IPS DF 4.7 (cell line): ENCODE measurements around the gene AAMDC.
"Not testable (repeated sequence)": the region's sequence is repeated elsewhere in the genome, so short reads cannot be mapped to it uniquely, and the experiment has no call there.

Experiments used
- DNase-seq: peaks from one replicate; pipeline ENCODE4 v3.0.0-alpha.2; 2013; ENCODE audit warnings: low spot score; ENCODE audit errors: extremely low read depth

The AAMDC gene

GRCh38 chr11:77819921-77820564, 901 bp upstream of the AAMDC start:
- DNase-seq, result peak; percentile 30

GRCh38 chr11:77821349-77821851, 456 bp downstream of the AAMDC start:
- DNase-seq, result no peak

- not testable (repeated sequence) for DNase-seq
These were observed 1.2 kb downstream of the AAMDC start for GRCh38 chr11:77822126-77822525.

- no peak for DNase-seq
These were observed 2.8 kb downstream of the AAMDC start for GRCh38 chr11:77823775-77824174.

GRCh38 chr11:77828926-77829325, 8.0 kb downstream of the AAMDC start:
- no peak for DNase-seq

- DNase-seq, result no peak
These were observed 12.4 kb downstream of the AAMDC start for GRCh38 chr11:77833302-77833701.

GRCh38 chr11:77842441-77843121, 21.6 kb downstream of the AAMDC start:
- DNase-seq, result no peak

- not testable (repeated sequence) for DNase-seq
These were observed 22.8 kb downstream of the AAMDC start for GRCh38 chr11:77843700-77844099.

- DNase-seq, result no peak
These were observed 30.6 kb downstream of the AAMDC start for GRCh38 chr11:77851503-77851902.

- DNase-seq, result no peak
These were observed 33.9 kb downstream of the AAMDC start for GRCh38 chr11:77854838-77855237.

GRCh38 chr11:77857906-77858457, 37.0 kb downstream of the AAMDC start:
- not testable (repeated sequence) for DNase-seq

GRCh38 chr11:77861444-77861843, 40.5 kb downstream of the AAMDC start:
- not testable (repeated sequence) for DNase-seq

- DNase-seq, result no peak
These were observed 44.9 kb downstream of the AAMDC start for GRCh38 chr11:77865805-77866204.

GRCh38 chr11:77866336-77866735, 45.4 kb downstream of the AAMDC start:
- no peak for DNase-seq

- no peak for DNase-seq
These were observed 47.8 kb downstream of the AAMDC start for GRCh38 chr11:77868744-77869143.

- DNase-seq, result no peak
These were observed 50.9 kb downstream of the AAMDC start for GRCh38 chr11:77871855-77872254.

- no peak for DNase-seq
These were observed 52.4 kb downstream of the AAMDC start for GRCh38 chr11:77873345-77873744.

GRCh38 chr11:77874206-77874605, 53.3 kb downstream of the AAMDC start:
- DNase-seq, result no peak

- no peak for DNase-seq
These were observed 55.1 kb downstream of the AAMDC start for GRCh38 chr11:77876045-77876444.

- DNase-seq, result not testable (repeated sequence)
These were observed 57.3 kb downstream of the AAMDC start for GRCh38 chr11:77878247-77878646.

GRCh38 chr11:77879218-77879617, 58.3 kb downstream of the AAMDC start:
- DNase-seq, result no peak

GRCh38 chr11:77882396-77882795, 61.5 kb downstream of the AAMDC start:
- no peak for DNase-seq

GRCh38 chr11:77883775-77884174, 62.8 kb downstream of the AAMDC start:
- DNase-seq, result no peak
